Sigmoid colon (tissue), 7 donors: ENCODE measurements around the gene P2RY13. TPM values are rescaled to one million over a fixed set of nuclear protein-coding genes. Genes with fewer than 3 reads are reported as not detected.

Experiments
- DNase-seq: peaks from one replicate; pipeline ENCODE4 v3.0.0-alpha.2; 2019
- H3K27ac ChIP-seq, 4 donors: fragments of 200-600 bp; sonication (generic); one replicate each; pipeline ENCODE4 v1.5.1; 2016 to 2019; ENCODE audit warnings: mild to moderate bottlenecking in 1 of 4
- H3K27me3 ChIP-seq, 3 donors: fragments of 200-600 bp; sonication (generic); one replicate each; pipeline ENCODE4 v1.5.1; 2019; ENCODE audit warnings: mild to moderate bottlenecking in 1 of 3
- H3K36me3 ChIP-seq, 4 donors: fragments of 200-600 bp; sonication (generic); one replicate each; pipeline ENCODE4 v1.5.1; 2016 to 2019
- H3K4me1 ChIP-seq, 4 donors: fragments of 200-600 bp; sonication (generic); one replicate each; pipeline ENCODE4 v1.5.1; 2017 to 2019
- H3K4me3 ChIP-seq, 4 donors: fragments of 200-600 bp; sonication (generic); one replicate each; pipeline ENCODE4 v1.5.1; 2017 to 2019; ENCODE audit warnings: mild to moderate bottlenecking in 2 of 4, moderate library complexity in 1 of 4
- H3K9me3 ChIP-seq, 4 donors: fragments of 200-600 bp in 3 of 4; sonication (generic) in 3 of 4; one replicate each; pipeline versions ENCODE4 v1.5.1 to v1.6.1; 2013 to 2019
- EP300 ChIP-seq, 4 donors: sonication (generic); formaldehyde crosslinking; IDR thresholded peaks; one replicate each; pipeline ENCODE4 v1.6.1; 2017; ENCODE audit warnings: antibody characterized with exemption in 4 of 4
- POLR2A ChIP-seq, 2 donors: fragments of 450-650 bp; IDR thresholded peaks; one replicate each; pipeline ENCODE4 v1.6.1; 2016; ENCODE audit warnings: antibody characterized with exemption in 2 of 2, mild to moderate bottlenecking in 2 of 2, moderate library complexity in 2 of 2
- POLR2AphosphoS5 ChIP-seq, 4 donors: sonication (generic); formaldehyde crosslinking; IDR thresholded peaks; one replicate each; pipeline ENCODE4 v1.6.1; 2017; ENCODE audit warnings: antibody characterized with exemption in 4 of 4
- WGBS, 2 donors: extraction: QIAGEN DNeasy Blood & Tissue Kit; methylation state at CpG; one replicate each; pipeline ENCODE4 v1.1.7; 2013; 5-methylcytosine and 5-hydroxymethylcytosine counted together
- intact Hi-C: fragments of 100-400 bp; cut with DNase I; formaldehyde crosslinking; loops from one replicate; pipeline ENCODE4 v1.15.1; 2023
- polyA plus RNA-seq, 3 donors: library from polyadenylated mRNA; stranded (reverse); fragments of 200-250 nt; gene quantifications; one replicate each; pipeline ENCODE4 v1.2.3, GENCODE V29; 2013
- total RNA-seq, 4 donors: library from RNA; depleted of rRNA; stranded (reverse); fragments of >200 nt; gene quantifications; one replicate each; pipeline ENCODE4 v1.1.0, GENCODE V29; 2016
- TF ChIP-seq, protein P1 (sequence below), 4 experiments: fragments of 450-650 bp in 3 of 4; fragments of 200-600 bp in 1 of 4; IDR thresholded peaks; one replicate each; pipeline ENCODE4 v1.5.1; 2016 to 2019; ENCODE audit warnings: antibody characterized with exemption in 4 of 4, mild to moderate bottlenecking in 3 of 4, moderate library complexity in 2 of 4
- donor health status: healthy with polysubstance abuse.
- donor health status: Bipolar disorder and iron deficiency.
- donor health status: healthy.

Gene P2RY13
- total and polyA plus RNA-seq, 7 donors: 0.28 to 3.9 (median 1.8) TPM

DNA sequence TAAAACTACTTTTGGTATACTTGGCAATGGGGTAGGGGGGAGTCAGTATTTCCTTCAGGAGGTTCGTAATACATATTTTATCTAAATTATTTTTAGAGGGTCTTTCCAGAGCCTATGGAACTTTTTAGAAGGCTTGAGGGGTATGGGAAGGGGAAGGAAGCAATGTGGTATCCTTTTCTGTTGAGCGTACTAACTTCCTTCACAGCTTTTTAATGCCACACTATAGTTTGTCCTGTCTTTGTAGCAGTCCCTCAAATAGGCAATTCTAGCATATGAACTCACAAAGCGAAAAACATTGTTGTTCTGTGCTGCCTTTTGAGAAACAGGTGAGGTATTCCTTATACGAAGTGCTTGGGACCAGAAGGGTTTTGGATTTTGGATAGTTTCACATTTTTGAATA lies 22.3 kb upstream of the P2RY13 start:
- Histone ChIP-seq H3K4me3 (no peak overlapping the region), H3K36me3 (no peaks in the 10 kb centered on the region), H3K4me1 (no peaks in the 10 kb centered on the region), H3K9me3 (no peaks in the 10 kb centered on the region), H3K27me3 (no peaks in the 10 kb centered on the region), H3K27ac (no peak overlapping the region)
- no peak for DNase-seq
- intact Hi-C loops: no loop called here
- TF ChIP-seq POLR2A (IDR thresholded peaks at IDR 0.05) (no peak), POLR2AphosphoS5 (IDR thresholded peaks at IDR 0.05) (no peak), EP300 (IDR thresholded peaks at IDR 0.05) (no peak)
- TF ChIP-seq, protein P1, sequence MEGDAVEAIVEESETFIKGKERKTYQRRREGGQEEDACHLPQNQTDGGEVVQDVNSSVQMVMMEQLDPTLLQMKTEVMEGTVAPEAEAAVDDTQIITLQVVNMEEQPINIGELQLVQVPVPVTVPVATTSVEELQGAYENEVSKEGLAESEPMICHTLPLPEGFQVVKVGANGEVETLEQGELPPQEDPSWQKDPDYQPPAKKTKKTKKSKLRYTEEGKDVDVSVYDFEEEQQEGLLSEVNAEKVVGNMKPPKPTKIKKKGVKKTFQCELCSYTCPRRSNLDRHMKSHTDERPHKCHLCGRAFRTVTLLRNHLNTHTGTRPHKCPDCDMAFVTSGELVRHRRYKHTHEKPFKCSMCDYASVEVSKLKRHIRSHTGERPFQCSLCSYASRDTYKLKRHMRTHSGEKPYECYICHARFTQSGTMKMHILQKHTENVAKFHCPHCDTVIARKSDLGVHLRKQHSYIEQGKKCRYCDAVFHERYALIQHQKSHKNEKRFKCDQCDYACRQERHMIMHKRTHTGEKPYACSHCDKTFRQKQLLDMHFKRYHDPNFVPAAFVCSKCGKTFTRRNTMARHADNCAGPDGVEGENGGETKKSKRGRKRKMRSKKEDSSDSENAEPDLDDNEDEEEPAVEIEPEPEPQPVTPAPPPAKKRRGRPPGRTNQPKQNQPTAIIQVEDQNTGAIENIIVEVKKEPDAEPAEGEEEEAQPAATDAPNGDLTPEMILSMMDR (IDR thresholded peaks at IDR 0.05): no peak
- 71 to 91% methylated on average over 4 of the region's 4 CpGs for WGBS, 2 donors

DNA sequence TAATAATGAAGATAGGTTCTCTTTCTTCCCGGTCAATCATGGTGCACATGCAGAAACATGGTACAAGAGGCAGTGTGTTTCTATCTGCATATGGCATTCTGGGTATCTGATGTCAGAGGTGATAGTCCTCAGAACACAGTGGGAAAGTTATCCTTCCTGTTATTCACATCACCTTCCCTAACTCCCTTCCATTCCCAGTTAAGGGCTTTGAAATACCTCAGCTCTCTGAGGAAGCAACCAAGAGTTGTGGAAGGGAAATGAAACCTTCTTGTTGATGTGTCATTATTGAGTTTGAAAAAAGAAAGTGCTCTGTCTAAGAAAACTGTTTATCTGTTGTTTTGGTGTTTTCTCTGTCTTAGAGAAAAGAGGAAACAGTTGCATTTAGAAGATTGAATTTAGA lies 21.9 kb upstream of the P2RY13 start:
- Histone ChIP-seq H3K27ac (no peak overlapping the region), H3K36me3 (no peaks in the 10 kb centered on the region), H3K4me3 (no peak overlapping the region), H3K9me3 (no peaks in the 10 kb centered on the region), H3K4me1 (peaks cover 0 to 1% (median 0%) of the 10 kb centered on the region in 4 donors), H3K27me3 (no peaks in the 10 kb centered on the region)
- DNase-seq: no peak
- 92 to 93% methylated on average over 1 of the region's 1 CpG for WGBS, 2 donors
- intact Hi-C loops: no loop called here
- TF ChIP-seq POLR2AphosphoS5 (IDR thresholded peaks at IDR 0.05) (no peak), EP300 (IDR thresholded peaks at IDR 0.05) (no peak), POLR2A (IDR thresholded peaks at IDR 0.05) (no peak)
- TF ChIP-seq, protein P1 (IDR thresholded peaks at IDR 0.05): no peak

DNA sequence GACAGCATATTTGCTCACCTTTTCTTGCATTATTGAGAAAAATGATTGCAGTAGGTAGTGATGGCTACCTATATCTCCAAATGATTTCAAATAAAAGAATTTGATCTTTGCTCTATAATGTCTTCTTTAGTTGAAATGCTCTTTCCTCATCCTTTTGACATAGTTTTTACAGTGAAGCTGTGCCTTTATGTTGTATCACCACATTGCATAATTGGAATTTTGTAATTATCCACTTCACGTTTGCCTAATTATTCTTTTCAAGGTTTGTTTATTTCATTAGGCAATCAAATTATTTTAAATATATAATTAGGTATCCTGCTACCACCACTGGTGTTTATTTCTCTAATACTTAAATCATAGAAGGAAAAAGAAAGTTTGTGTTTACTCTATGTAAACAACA lies 21.3 kb upstream of the P2RY13 start:
- TF ChIP-seq EP300 (IDR thresholded peaks at IDR 0.05) (no peak), POLR2A (IDR thresholded peaks at IDR 0.05) (no peak), POLR2AphosphoS5 (IDR thresholded peaks at IDR 0.05) (no peak)
- TF ChIP-seq, protein P1 (IDR thresholded peaks at IDR 0.05): no peak
- Histone ChIP-seq H3K4me1 (peaks cover 0 to 7% (median 0%) of the 10 kb centered on the region in 4 donors), H3K27me3 (no peaks in the 10 kb centered on the region), H3K27ac (no peak overlapping the region), H3K9me3 (no peaks in the 10 kb centered on the region), H3K4me3 (no peak overlapping the region), H3K36me3 (no peaks in the 10 kb centered on the region)
- intact Hi-C loops: no loop called here
- 64 to 76% methylated on average over 1 of the region's 1 CpG for WGBS, 2 donors
- no peak for DNase-seq

DNA sequence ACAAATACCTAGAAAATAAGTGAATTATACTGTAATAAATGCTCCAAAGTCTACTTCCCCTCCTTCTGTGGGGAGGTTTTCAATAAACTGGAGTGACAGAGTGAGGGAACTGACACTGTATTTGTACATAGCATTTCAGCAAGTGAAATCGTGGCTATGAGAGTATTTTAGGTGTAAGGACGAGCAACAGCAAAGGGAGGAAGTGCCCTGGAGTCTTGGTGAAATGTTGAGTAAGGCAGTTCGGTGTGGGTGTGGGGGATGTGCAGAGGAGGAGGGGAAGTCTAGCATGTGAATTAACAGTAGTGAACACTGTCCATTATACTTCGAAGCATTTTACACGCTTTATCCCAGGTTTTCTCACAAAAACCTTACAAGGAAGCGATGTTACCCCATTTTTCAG lies 18.1 kb upstream of the P2RY13 start:
- intact Hi-C loops: no loop called here
- Histone ChIP-seq H3K9me3 (no peaks in the 10 kb centered on the region), H3K36me3 (no peaks in the 10 kb centered on the region), H3K27ac (no peak overlapping the region), H3K4me3 (no peak overlapping the region), H3K27me3 (no peaks in the 10 kb centered on the region), H3K4me1 (peaks cover 0 to 9% (median 0%) of the 10 kb centered on the region in 4 donors)
- 64 to 79% methylated on average over 6 of the region's 6 CpGs for WGBS, 2 donors
- DNase-seq: peak; percentile 62
- no peak for TF ChIP-seq POLR2AphosphoS5 (IDR thresholded peaks at IDR 0.05)
- TF ChIP-seq, protein P1 (IDR thresholded peaks at IDR 0.05): no peak
- no peak for TF ChIP-seq POLR2A (IDR thresholded peaks at IDR 0.05)
- TF ChIP-seq EP300 (IDR thresholded peaks at IDR 0.05): no peak

DNA sequence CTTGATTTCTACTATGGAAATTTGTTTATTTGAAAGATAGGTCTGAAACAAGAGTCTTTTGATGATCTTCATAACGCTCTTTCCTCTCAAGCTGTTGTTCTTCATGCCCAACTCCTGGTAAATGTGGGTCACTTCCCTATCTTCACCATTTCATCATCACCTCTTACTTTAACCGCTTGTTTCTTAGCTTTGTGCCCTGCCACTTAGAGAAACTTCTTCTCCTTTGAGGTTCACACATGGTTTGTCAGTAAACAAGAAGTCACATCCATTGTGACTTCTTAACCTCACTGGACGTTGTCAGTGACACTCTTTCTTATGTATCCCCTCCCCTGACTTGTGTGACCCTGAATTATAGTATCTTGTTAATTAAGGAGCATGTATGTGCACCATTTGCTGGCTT lies 16.9 kb upstream of the P2RY13 start:
- TF ChIP-seq, protein P1 (IDR thresholded peaks at IDR 0.05): no peak
- no peak for TF ChIP-seq POLR2AphosphoS5 (IDR thresholded peaks at IDR 0.05)
- TF ChIP-seq POLR2A (IDR thresholded peaks at IDR 0.05): no peak
- no peak for TF ChIP-seq EP300 (IDR thresholded peaks at IDR 0.05)
- Histone ChIP-seq H3K4me1 (peaks cover 0 to 9% (median 0%) of the 10 kb centered on the region in 4 donors), H3K27ac (peak overlapping the region; percentile 44 to 77 (median 64)), H3K36me3 (no peaks in the 10 kb centered on the region), H3K27me3 (no peaks in the 10 kb centered on the region), H3K9me3 (no peaks in the 10 kb centered on the region), H3K4me3 (no peak overlapping the region)
- intact Hi-C loops: no loop called here
- DNase-seq: no peak
- WGBS, 2 donors: 72 to 83% methylated on average over 3 of the region's 3 CpGs
